Esophagus (tissue), 2 donors: ENCODE measurements around the gene CLTA. TPM values are rescaled to one million over a fixed set of nuclear protein-coding genes. Genes with fewer than 3 reads are reported as not detected.
"Not testable (repeated sequence)": the region's sequence is repeated elsewhere in the genome, so short reads cannot be mapped to it uniquely, and the experiment has no call there.

Source experiments
- H3K27ac ChIP-seq, 2 donors: one replicate each; pipeline ENCODE4 v1.5.1; 2013; ENCODE audit warnings: low read depth in 2 of 2, mild to moderate bottlenecking in 2 of 2, inconsistent platforms in 1 of 2, low read length in 1 of 2, moderate library complexity in 1 of 2
- H3K27me3 ChIP-seq, 2 donors: one replicate each; pipeline ENCODE4 v1.6.1; 2013; ENCODE audit warnings: low read length in 2 of 2, control low read depth in 1 of 2, mild to moderate bottlenecking in 1 of 2; ENCODE audit not compliant: insufficient read depth in 2 of 2, control insufficient read depth in 1 of 2
- H3K36me3 ChIP-seq, 2 donors: one replicate each; pipeline ENCODE4 v1.6.1; 2013; ENCODE audit warnings: low read length in 1 of 2; ENCODE audit not compliant: control insufficient read depth in 2 of 2, insufficient read depth in 2 of 2
- H3K4me1 ChIP-seq, 2 donors: one replicate each; pipeline ENCODE4 v1.6.1; 2013; ENCODE audit warnings: low read length in 1 of 2; ENCODE audit not compliant: control insufficient read depth in 2 of 2, insufficient read depth in 2 of 2
- H3K4me3 ChIP-seq, 2 donors: one replicate each; pipeline ENCODE4 v1.5.1; 2013; ENCODE audit warnings: low read length in 2 of 2, mild to moderate bottlenecking in 2 of 2, low read depth in 1 of 2, moderate library complexity in 1 of 2
- H3K9me3 ChIP-seq, 2 donors: one replicate each; pipeline ENCODE4 v1.6.1; 2013; ENCODE audit warnings: mild to moderate bottlenecking in 2 of 2, low read depth in 1 of 2, low read length in 1 of 2, moderate library complexity in 1 of 2; ENCODE audit not compliant: control insufficient read depth in 2 of 2, insufficient read depth in 1 of 2
- WGBS, 2 donors: extraction: QIAGEN DNeasy Blood & Tissue Kit; methylation state at CpG; one replicate each; pipeline ENCODE4 v1.1.7; 2013; 5-methylcytosine and 5-hydroxymethylcytosine counted together
- polyA plus RNA-seq, 2 donors: library from polyadenylated mRNA; stranded (reverse); fragments of 200-250 nt; gene quantifications; one replicate each; pipeline ENCODE4 v1.2.3, GENCODE V29; 2013
- donor health status: healthy with polysubstance abuse.
- donor health status: Bipolar disorder and iron deficiency.

The CLTA gene
- polyA plus RNA-seq, 2 donors = 93.2 to 202 TPM

DNA sequence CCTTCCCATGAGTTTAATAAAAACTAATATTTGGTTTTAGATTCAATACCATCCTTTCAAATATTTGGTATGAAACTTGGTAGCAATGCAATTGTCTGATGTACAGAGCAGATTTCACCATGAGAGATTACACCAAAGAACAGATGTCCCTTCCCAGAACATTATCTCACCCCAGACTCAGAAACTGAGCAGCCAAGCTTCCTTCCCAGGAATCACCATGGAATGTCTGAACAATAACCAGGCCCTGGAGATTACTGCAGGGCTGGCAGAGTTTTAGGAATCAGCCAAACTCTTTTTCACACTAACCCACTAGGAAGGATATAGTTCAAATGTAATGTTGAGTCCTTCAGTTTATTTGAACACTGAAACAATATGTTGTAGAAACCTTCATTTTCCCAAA, 23.9 kb downstream of the CLTA start:
- H3K27me3 ChIP-seq = no peaks in the 10 kb centered on the region
- H3K9me3 ChIP-seq = no peaks in the 10 kb centered on the region
- H3K4me1 ChIP-seq = peaks cover 4 to 5% of the 10 kb centered on the region in 2 donors
- no peak overlapping the region for H3K27ac ChIP-seq
- peaks cover 20 to 40% of the 10 kb centered on the region in 2 donors for H3K36me3 ChIP-seq
- no peak overlapping the region for H3K4me3 ChIP-seq

DNA sequence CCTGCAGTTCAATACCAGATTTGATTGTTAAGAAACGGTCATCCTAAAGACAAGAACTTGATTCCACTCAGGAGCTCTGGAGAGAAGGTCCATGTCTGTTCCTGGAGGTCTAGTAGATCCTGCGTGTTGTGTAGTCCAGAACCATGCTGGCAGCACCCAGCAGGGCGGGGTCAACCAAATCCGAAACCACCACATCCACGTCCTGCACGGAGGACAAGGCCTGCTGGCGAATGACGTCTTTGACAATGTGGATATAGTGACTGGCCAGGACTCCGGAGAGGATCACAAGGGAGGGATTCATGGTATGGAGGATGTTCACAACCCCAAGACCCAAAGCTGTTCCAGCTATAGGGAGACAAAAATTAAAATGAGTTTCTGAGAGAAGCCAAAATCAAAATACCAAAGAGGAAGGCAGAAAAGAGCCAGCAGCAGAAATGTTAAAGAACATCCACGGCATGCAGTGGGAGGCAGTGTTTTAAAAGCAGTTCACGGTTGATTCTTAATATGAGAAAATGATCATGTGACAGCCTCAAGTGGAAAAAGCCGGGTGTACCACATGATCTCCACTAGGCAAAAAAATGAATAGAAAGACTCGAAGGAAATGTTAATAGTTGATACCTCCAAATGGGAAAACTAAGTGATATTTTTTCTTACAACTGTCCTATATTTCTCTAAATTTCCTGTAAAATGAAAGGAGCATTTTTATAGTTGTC, 26.7 kb downstream of the CLTA start:
- Histone ChIP-seq H3K4me1 (peaks cover 0 to 3% of the 10 kb centered on the region in 2 donors), H3K36me3 (peaks cover 29 to 40% of the 10 kb centered on the region in 2 donors), H3K9me3 (peaks cover 0 to under 1% of the 10 kb centered on the region in 2 donors), H3K27me3 (no peaks in the 10 kb centered on the region), H3K27ac (no peak overlapping the region), H3K4me3 (no peak overlapping the region)
- WGBS, 2 donors = 69 to 73% methylated on average over 13 of the region's 13 CpGs

GRCh38 chr9:36218011-36218410, 27.3 kb downstream of the CLTA start:
- 89 to 91% methylated on average over 5 of the region's 5 CpGs for WGBS, 2 donors
- H3K36me3 ChIP-seq = peaks cover 30 to 42% of the 10 kb centered on the region in 2 donors
- H3K4me1 ChIP-seq = peaks cover 0 to 3% of the 10 kb centered on the region in 2 donors
- H3K27me3 ChIP-seq = no peaks in the 10 kb centered on the region
- no peak overlapping the region for H3K4me3 ChIP-seq
- H3K27ac ChIP-seq = no peak overlapping the region
- peaks cover 0 to 5% of the 10 kb centered on the region in 2 donors for H3K9me3 ChIP-seq

GRCh38 chr9:36218411-36218901, 27.7 kb downstream of the CLTA start:
- no peak overlapping the region for H3K27ac ChIP-seq
- peaks cover 26 to 38% of the 10 kb centered on the region in 2 donors for H3K36me3 ChIP-seq
- H3K27me3 ChIP-seq = no peaks in the 10 kb centered on the region
- peaks cover 0 to 3% of the 10 kb centered on the region in 2 donors for H3K4me1 ChIP-seq
- WGBS, 2 donors = 72 to 77% methylated on average over 7 of the region's 7 CpGs
- no peak overlapping the region for H3K4me3 ChIP-seq
- peaks cover 0 to 5% of the 10 kb centered on the region in 2 donors for H3K9me3 ChIP-seq

GRCh38 chr9:36221667-36222066, 30.9 kb downstream of the CLTA start:
- no peaks in the 10 kb centered on the region for H3K27me3 ChIP-seq
- 97 to 100% methylated on average over 3 of the region's 3 CpGs for WGBS, 2 donors
- peaks cover 0 to 3% of the 10 kb centered on the region in 2 donors for H3K4me1 ChIP-seq
- H3K9me3 ChIP-seq = peaks cover 0 to 5% of the 10 kb centered on the region in 2 donors
- peaks cover 23 to 37% of the 10 kb centered on the region in 2 donors for H3K36me3 ChIP-seq
- H3K27ac ChIP-seq = no peak overlapping the region
- no peak overlapping the region for H3K4me3 ChIP-seq

DNA sequence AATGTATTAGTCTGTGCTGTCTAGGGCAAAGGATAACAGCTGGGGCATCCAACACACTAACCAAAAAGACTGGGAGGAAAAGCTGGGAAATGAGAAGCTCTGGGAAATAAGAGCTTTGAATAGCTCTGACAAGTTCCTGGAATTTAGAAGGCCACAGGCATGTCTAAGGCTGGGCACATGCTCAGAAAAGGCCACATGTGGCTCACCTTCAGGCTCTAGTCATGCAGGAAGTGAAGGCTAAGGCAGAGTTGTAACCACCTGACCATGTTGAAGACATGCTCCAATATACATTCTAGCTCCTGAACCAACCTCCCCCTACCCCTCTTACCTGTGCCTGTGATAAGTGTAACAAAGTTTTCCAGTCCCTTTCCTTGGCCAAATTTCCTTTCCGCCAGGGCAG, 31.7 kb downstream of the CLTA start:
- Histone ChIP-seq H3K9me3 (peaks cover 0 to 5% of the 10 kb centered on the region in 2 donors), H3K27me3 (no peaks in the 10 kb centered on the region), H3K4me1 (peaks cover 0 to 3% of the 10 kb centered on the region in 2 donors), H3K4me3 (no peak overlapping the region), H3K27ac (peak overlapping the region in 1 of 2 donors; percentile 44), H3K36me3 (peaks cover 16 to 34% of the 10 kb centered on the region in 2 donors)
- WGBS, 2 donors = 95 to 96% methylated on average over 1 of the region's 1 CpG

DNA sequence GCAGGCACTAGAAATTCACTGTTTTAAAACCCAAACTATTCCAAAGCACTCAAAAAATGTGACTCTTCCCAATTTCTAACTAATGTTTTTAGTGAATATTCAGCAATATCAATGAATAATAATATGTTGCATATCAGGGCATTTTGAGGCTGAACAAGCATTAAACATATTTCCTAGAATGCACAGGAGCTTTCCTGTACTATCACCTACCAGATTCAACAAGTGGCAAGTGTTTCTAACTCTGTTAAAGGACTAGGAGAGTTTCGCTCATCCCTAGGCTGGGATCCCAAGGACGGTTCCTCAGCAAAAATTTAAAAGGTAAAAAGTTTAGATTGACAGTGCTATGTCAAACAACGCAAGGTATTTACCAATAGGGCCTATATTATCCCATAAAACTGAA, 46.5 kb downstream of the CLTA start:
- Histone ChIP-seq H3K27me3 (no peaks in the 10 kb centered on the region), H3K9me3 (no peaks in the 10 kb centered on the region), H3K4me3 (no peak overlapping the region), H3K36me3 (peaks cover 0 to 3% of the 10 kb centered on the region in 2 donors), H3K27ac (no peak overlapping the region), H3K4me1 (no peaks in the 10 kb centered on the region)
- WGBS, 2 donors = 96% methylated on average over 3 of the region's 3 CpGs

- H3K4me1 ChIP-seq, H3K4me3 ChIP-seq, H3K9me3 ChIP-seq, H3K36me3 ChIP-seq, H3K27me3 ChIP-seq, H3K27ac ChIP-seq: not testable (repeated sequence)
- WGBS, 2 donors = 97 to 100% methylated on average over 7 of the region's 7 CpGs
Measured at GRCh38 chr9:36239205-36239604, 48.5 kb downstream of the CLTA start.

GRCh38 chr9:36239675-36240074, 49.0 kb downstream of the CLTA start:
- not testable (repeated sequence) for H3K27ac ChIP-seq, H3K36me3 ChIP-seq, H3K4me3 ChIP-seq, H3K27me3 ChIP-seq, H3K9me3 ChIP-seq, H3K4me1 ChIP-seq
- 97% methylated on average over 3 of the region's 3 CpGs for WGBS, 2 donors

DNA sequence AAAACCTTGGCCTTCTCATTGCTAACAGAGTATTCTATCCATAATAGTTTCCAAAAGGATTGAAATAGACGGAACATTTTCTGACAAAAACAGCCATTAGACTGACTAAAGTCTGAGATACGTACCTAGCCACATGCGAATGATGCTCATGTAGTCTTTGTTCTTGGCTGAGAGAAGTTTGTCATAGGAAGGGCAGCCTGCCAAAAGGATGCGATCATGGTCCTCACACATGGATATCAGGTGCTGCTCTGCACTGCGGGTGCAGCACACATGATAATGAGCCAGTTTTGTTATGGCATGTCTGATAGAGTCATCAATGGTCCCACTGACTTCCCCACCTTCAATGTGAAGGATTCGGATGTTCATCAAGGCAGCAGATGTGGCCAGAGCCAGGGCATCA, 55.2 kb downstream of the CLTA start:
- Histone ChIP-seq H3K4me3 (no peak overlapping the region), H3K27me3 (no peaks in the 10 kb centered on the region), H3K27ac (no peak overlapping the region), H3K36me3 (peaks cover 7% of the 10 kb centered on the region in 2 donors), H3K4me1 (no peaks in the 10 kb centered on the region), H3K9me3 (no peaks in the 10 kb centered on the region)
- 87 to 92% methylated on average over 6 of the region's 6 CpGs for WGBS, 2 donors
